Endothelial cell of umbilical vein (primary cell): ENCODE data around the gene ALOXE3. TPM values are rescaled to one million over a fixed set of nuclear protein-coding genes. Genes with fewer than 3 reads are reported as not detected.

ENCODE experiments used
- BruUV-seq: library from RNA; stranded (reverse); fragments of 400-500 nt; replicated peaks from 2 replicates; lab custom pipeline; 2021; lab: Mats Ljungman, UMichigan
- CTCF ChIA-PET: fragments of 300-600, 350-600 bp; sonication (Branson Sonifier 250); formaldehyde crosslinking; loops from one replicate; lab custom pipeline; 2021; ENCODE audit warnings: antibody characterized with exemption, inconsistent platforms; lab: Charles Lee
- POLR2A ChIA-PET: fragments of 300-600, 350-600 bp; sonication (Branson Sonifier 250); formaldehyde crosslinking; loops from one replicate; lab custom pipeline; 2021; ENCODE audit warnings: antibody characterized with exemption, inconsistent platforms; lab: Charles Lee
- DNase-seq: peaks from one replicate; pipeline ENCODE4 v3.0.0-alpha.2; 2011; ENCODE audit warnings: low read depth, low spot score
- FAIRE-seq: peaks from 2 replicates; lab custom pipeline; 2011; peaks lifted over from hg19 to GRCh38; lab: Jason Lieb, UNC
- H2AFZ ChIP-seq: 2 replicates; pipeline ENCODE4 v1.6.0; 2012; ENCODE audit warnings: low read depth, low read length, control low read depth, inconsistent platforms
- H3K27ac ChIP-seq: 2 replicates; pipeline ENCODE4 v1.5.1; 2011; ENCODE audit warnings: low read depth, mild to moderate bottlenecking, control low read depth, low read length, moderate library complexity; ENCODE audit not compliant: insufficient read depth
- H3K27me3 ChIP-seq, 2 experiments: 2 replicates each; pipeline versions ENCODE4 v1.6.0 to v1.6.1; 2011; ENCODE audit warnings: low read length in 2 of 2, mixed read lengths in 1 of 2; ENCODE audit not compliant: control insufficient read depth in 2 of 2, insufficient read depth in 2 of 2
- H3K36me3 ChIP-seq, 2 experiments: 2 replicates in 1 of 2; 3 replicates in 1 of 2; pipeline ENCODE4 v1.5.1; 2011; ENCODE audit warnings: low read length in 2 of 2, mild to moderate bottlenecking in 1 of 2, moderate library complexity in 1 of 2; ENCODE audit not compliant: control insufficient read depth in 2 of 2, insufficient read depth in 2 of 2; ENCODE audit errors: extremely low read depth in 1 of 2
- H3K4me1 ChIP-seq: 3 replicates; pipeline ENCODE4 v1.5.1; 2011; ENCODE audit warnings: mild to moderate bottlenecking, low read length; ENCODE audit not compliant: control insufficient read depth, insufficient read depth; ENCODE audit errors: extremely low read depth
- H3K4me2 ChIP-seq: 2 replicates; pipeline ENCODE4 v1.6.1; 2011; ENCODE audit warnings: low read length, control low read depth, mixed read lengths; ENCODE audit not compliant: insufficient read depth
- H3K4me3 ChIP-seq, 3 experiments: fragments of 200-600 bp in 1 of 3; sonication (generic), shearing (Covaris generic) in 1 of 3; replicated peaks in 1 of 3; 2 replicates each; pipeline ENCODE4 v1.5.1; 2011 to 2016; ENCODE audit warnings: control low read depth in 3 of 3, low read length in 3 of 3, mild to moderate bottlenecking in 2 of 3, inconsistent platforms in 1 of 3, low read depth in 1 of 3, moderate library complexity in 1 of 3; ENCODE audit not compliant: insufficient read depth in 1 of 3
- H3K79me2 ChIP-seq: 2 replicates; pipeline ENCODE4 v1.6.0; 2012; ENCODE audit warnings: low read length, inconsistent platforms; ENCODE audit not compliant: control insufficient read depth, insufficient read depth
- H3K9ac ChIP-seq: replicated peaks from 2 replicates; pipeline ENCODE3; 2011; ENCODE audit warnings: low read length, control low read depth; ENCODE audit not compliant: insufficient read depth; ENCODE audit errors: extremely low read depth
- H3K9me1 ChIP-seq: replicated peaks from 3 replicates; pipeline ENCODE4 v1.6.0; 2011; ENCODE audit warnings: mild to moderate bottlenecking, low read length; ENCODE audit not compliant: control insufficient read depth, insufficient read depth; ENCODE audit errors: extremely low read depth
- H3K9me3 ChIP-seq: replicated peaks from 2 replicates; pipeline ENCODE4 v1.5.1; 2012; ENCODE audit warnings: low read length, inconsistent platforms; ENCODE audit not compliant: control insufficient read depth, insufficient read depth
- H4K20me1 ChIP-seq: replicated peaks from 2 replicates; pipeline ENCODE3; 2011; ENCODE audit warnings: mild to moderate bottlenecking, low read length; ENCODE audit not compliant: control insufficient read depth, insufficient read depth; ENCODE audit errors: extremely low read depth
- CTCF ChIP-seq, 2 donors: IDR thresholded peaks; 1 replicate in 1 of 2; 2 replicates in 1 of 2; pipeline ENCODE4 v1.5.1; 2011; ENCODE audit warnings: low read length in 2 of 2, mild to moderate bottlenecking in 2 of 2, moderate library complexity in 2 of 2, control low read depth in 1 of 2, inconsistent platforms in 1 of 2, low read depth in 1 of 2; ENCODE audit not compliant: insufficient read depth in 1 of 2; ENCODE audit errors: extremely low read depth in 1 of 2
- EZH2 ChIP-seq: IDR thresholded peaks from 2 replicates; pipeline ENCODE4 v1.6.1; 2012; ENCODE audit warnings: borderline replicate concordance, low read depth, mild to moderate bottlenecking, moderate library complexity, low read length, inconsistent platforms; ENCODE audit not compliant: severe bottlenecking
- POLR2A ChIP-seq: IDR thresholded peaks from 2 replicates; pipeline ENCODE4 v1.6.1; 2012; ENCODE audit warnings: low read depth, mild to moderate bottlenecking, control low read depth, low read length
- POLR2AphosphoS5 ChIP-seq: IDR thresholded peaks from 2 replicates; pipeline ENCODE4 v1.6.1; 2012; ENCODE audit warnings: low read depth, mild to moderate bottlenecking, control low read depth, low read length, moderate library complexity; ENCODE audit not compliant: insufficient read depth
- dilution Hi-C: fragments of 300-500 bp; cut with MboI; formaldehyde crosslinking; loops from one replicate; pipeline ENCODE4 v1.15.0; 2019; ENCODE audit warnings: low sequenced_read_pairs; ENCODE audit not compliant: extremely low pct_ligation_motif_present
- intact Hi-C: fragments of 100-400 bp; cut with micrococcal nuclease; formaldehyde crosslinking; loops from one replicate; pipeline ENCODE4 v1.10.0; 2022
- polyA plus RNA-seq, 4 experiments: library from polyadenylated mRNA; depleted of rRNA in 3 of 4; stranded (reverse) in 3 of 4; unstranded in 1 of 4; fragments of >200 nt; gene quantifications; 2 replicates each; pipeline versions ENCODE4 v1.2.1 to v1.2.3, GENCODE V29; 2011 to 2012; ENCODE audit warnings: missing spikeins in 1 of 4
- total RNA-seq: library from RNA; stranded (reverse); gene quantifications from 2 replicates; pipeline ENCODE4 v1.2.3, GENCODE V29; 2021

Gene ALOXE3
- total and polyA plus RNA-seq, 2 donors (not counting 3 experiments of a cell fraction or from before 2014, with no cell fraction given): 0.01 TPM; not detected in 1

- no peak for FAIRE-seq
- BruUV-seq: no TSS peak
- intact Hi-C loops (no loop called here), dilution Hi-C loops (no loop called here)
- H3K9me3 ChIP-seq: no peaks in the 10 kb centered on the region
- H3K27me3 ChIP-seq: no peaks in the 10 kb centered on the region
- DNase-seq: peak; percentile 58
- no peaks in the 10 kb centered on the region for H3K9me1 ChIP-seq
- peak within 1 kb of the TSS; percentile 91 for H2AFZ ChIP-seq
- CTCF ChIA-PET: interaction anchor here (6.3 kb wide), 1 partner anchor 24 kb away, joined by 72 read pairs; no protein-coding TSS in a partner anchor
- H3K79me2 ChIP-seq: peaks cover 20% of the 10 kb centered on the region
- peak within 1 kb of the TSS; percentile 99 for H3K9ac ChIP-seq
- H3K36me3 ChIP-seq: peaks cover 2 to 7% of the 10 kb centered on the region in 2 experiments
- peak within 1 kb of the TSS; percentile 55 to 99 (median 67) for H3K4me3 ChIP-seq
- peaks cover 20% of the 10 kb centered on the region for H3K4me1 ChIP-seq
- H3K27ac ChIP-seq: peak within 1 kb of the TSS; percentile 87
- no peak for TF ChIP-seq EZH2
- TF ChIP-seq CTCF (IDR thresholded peaks at IDR 0.05; ENCODE audit: extremely low read depth in 1 of 2, insufficient read depth in 1 of 2, low read depth in 1 of 2, low read length in 2 of 2): no peak
- peak; percentile 71 for TF ChIP-seq POLR2A
- TF ChIP-seq POLR2AphosphoS5: peak; percentile 88
- POLR2A ChIA-PET: no interaction called here
- H4K20me1 ChIP-seq: no peaks in the 10 kb centered on the region
- peak within 1 kb of the TSS; percentile 51 for H3K4me2 ChIP-seq
Observed at GRCh38 chr17:8162233-8162996, 44.1 kb upstream of the ALOXE3 start, which contains the start of gene VAMP2. TSS of gene VAMP2 (minus strand) at chr17:8162948. CDS start at chr17:8162879, 69 bp downstream.
